Right atrium auricular region (tissue), 2 donors: ENCODE results near the gene LRRIQ3. TPM values are rescaled to one million over a fixed set of nuclear protein-coding genes. Genes with fewer than 3 reads are reported as not detected.
"Not testable (repeated sequence)": the region's sequence is repeated elsewhere in the genome, so short reads cannot be mapped to it uniquely, and the experiment has no call there.

Experiments used
- DNase-seq: peaks from one replicate; pipeline ENCODE4 v3.0.0-alpha.2; 2019; ENCODE audit warnings: low spot score
- H3K27ac ChIP-seq, 2 donors: fragments of 200-600 bp; sonication (generic); 1 replicate in 1 of 2; 2 replicates in 1 of 2; pipeline ENCODE4 v1.5.1; 2016 to 2019
- H3K27me3 ChIP-seq, 2 donors: fragments of 200-600 bp; sonication (generic); one replicate each; pipeline versions ENCODE4 v1.5.1 to v1.6.0; 2017 to 2019
- H3K36me3 ChIP-seq: fragments of 200-600 bp; sonication (generic); one replicate; pipeline ENCODE4 v1.5.1; 2016
- H3K4me1 ChIP-seq, 2 donors: fragments of 200-600 bp; sonication (generic); one replicate each; pipeline versions ENCODE4 v1.5.1 to v1.6.0; 2017 to 2019
- H3K4me3 ChIP-seq, 2 donors: fragments of 200-600 bp; sonication (generic); 1 replicate in 1 of 2; 2 replicates in 1 of 2; pipeline ENCODE4 v1.5.1; 2017 to 2019; ENCODE audit warnings: mild to moderate bottlenecking in 1 of 2, moderate library complexity in 1 of 2
- H3K9me3 ChIP-seq, 2 donors: fragments of 200-600 bp; sonication (generic); one replicate each; pipeline ENCODE4 v1.5.1; 2019
- CTCF ChIP-seq, 2 donors: fragments of 200-600 bp; sonication (generic); IDR thresholded peaks; one replicate each; pipeline ENCODE4 v1.5.1; 2019; ENCODE audit warnings: antibody characterized with exemption in 2 of 2
- total RNA-seq, 2 donors: library from RNA; depleted of rRNA; stranded (reverse); fragments of >200 nt; gene quantifications; one replicate each; pipeline ENCODE4 v1.1.0, GENCODE V29; 2016

LRRIQ3 gene
- total RNA-seq, 2 donors from 2014 or later, result 0.16 TPM; not detected in 1

DNA sequence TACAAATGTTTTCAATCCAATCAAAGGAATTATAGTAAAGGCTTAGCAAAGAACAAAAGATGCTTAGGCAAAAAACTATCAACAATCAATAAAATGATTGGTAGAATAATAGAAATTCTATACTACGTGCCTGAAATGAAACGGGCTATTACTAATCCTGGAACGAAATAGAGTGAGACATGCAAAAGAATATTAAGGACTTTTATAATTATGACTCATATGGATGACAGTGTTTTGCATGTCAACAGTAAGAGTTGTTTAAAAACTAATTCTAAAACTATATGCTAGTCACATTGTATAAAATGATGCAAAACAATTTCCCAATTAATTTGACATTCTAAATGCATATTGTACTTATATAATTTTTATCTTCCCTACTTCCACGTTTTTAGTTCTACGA is 35.6 kb downstream of the LRRIQ3 start:
- no peak overlapping the region for H3K27ac ChIP-seq
- no peaks in the 10 kb centered on the region for H3K36me3 ChIP-seq
- no peak overlapping the region for H3K4me3 ChIP-seq
- H3K9me3 ChIP-seq, result no peaks in the 10 kb centered on the region
- TF ChIP-seq CTCF (IDR thresholded peaks at IDR 0.05), result no peak
- H3K27me3 ChIP-seq, result no peaks in the 10 kb centered on the region
- no peaks in the 10 kb centered on the region for H3K4me1 ChIP-seq
- no peak for DNase-seq

DNA sequence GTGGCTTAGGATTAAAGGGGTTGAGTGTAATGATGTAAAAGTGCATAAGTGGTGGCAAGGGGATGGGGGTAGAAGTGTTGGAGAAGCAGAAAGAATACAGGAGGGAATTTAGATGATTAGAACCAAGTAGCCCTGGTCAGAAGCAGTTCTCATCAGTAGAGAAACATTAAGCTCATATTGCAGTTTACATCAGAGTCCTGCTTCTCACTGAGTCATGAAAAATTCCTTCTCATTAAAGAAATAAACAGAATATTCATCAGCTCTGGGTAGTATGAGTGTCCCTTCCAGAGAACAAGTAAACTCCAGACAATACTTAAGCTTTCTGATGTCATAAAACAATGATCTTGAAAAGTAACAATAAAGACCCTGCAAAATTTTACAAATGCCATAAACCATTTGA is 36.5 kb downstream of the LRRIQ3 start:
- no peak for DNase-seq
- H3K36me3 ChIP-seq, result no peaks in the 10 kb centered on the region

GRCh38 chr1:74160046-74160445 is 37.9 kb downstream of the LRRIQ3 start:
- H3K9me3 ChIP-seq, result no peaks in the 10 kb centered on the region
- no peak overlapping the region for H3K4me3 ChIP-seq
- no peaks in the 10 kb centered on the region for H3K4me1 ChIP-seq
- H3K36me3 ChIP-seq, result no peaks in the 10 kb centered on the region
- H3K27me3 ChIP-seq, result no peaks in the 10 kb centered on the region
- no peak overlapping the region for H3K27ac ChIP-seq
- DNase-seq, result no peak
- TF ChIP-seq CTCF (IDR thresholded peaks at IDR 0.05), result no peak

More for the DNA sequence above, 36.5 kb downstream of the LRRIQ3 start:
- Histone ChIP-seq H3K4me3 (no peak overlapping the region), H3K9me3 (no peaks in the 10 kb centered on the region), H3K4me1 (no peaks in the 10 kb centered on the region), H3K27ac (no peak overlapping the region), H3K27me3 (no peaks in the 10 kb centered on the region)
- TF ChIP-seq CTCF (IDR thresholded peaks at IDR 0.05), result no peak

GRCh38 chr1:74145086-74145485 is 52.9 kb downstream of the LRRIQ3 start:
- Histone ChIP-seq H3K27me3 (no peaks in the 10 kb centered on the region), H3K27ac (no peak overlapping the region), H3K9me3 (peaks cover 0 to 8% of the 10 kb centered on the region in 2 donors), H3K4me3 (no peak overlapping the region), H3K4me1 (no peaks in the 10 kb centered on the region), H3K36me3 (no peaks in the 10 kb centered on the region)
- no peak for TF ChIP-seq CTCF (IDR thresholded peaks at IDR 0.05)
- DNase-seq, result no peak

DNA sequence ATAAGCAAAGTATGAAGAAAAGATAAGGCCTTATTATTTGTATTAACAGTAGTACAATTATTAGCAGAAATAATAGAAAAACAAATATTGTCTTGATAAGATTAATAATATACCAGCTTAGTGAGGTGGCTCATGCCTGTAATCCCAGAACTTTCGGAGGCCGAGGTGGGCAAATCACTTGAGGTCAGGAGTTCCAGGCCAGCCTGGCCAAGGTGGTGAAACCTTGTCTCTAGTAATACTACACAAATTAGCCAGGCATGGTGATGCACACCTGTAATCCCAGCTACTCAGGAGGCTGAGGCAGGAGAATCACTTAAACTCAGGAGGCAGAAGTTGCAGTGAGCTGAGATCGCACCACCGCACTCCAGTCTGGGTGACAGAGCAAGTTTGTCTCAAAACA is 80.6 kb downstream of the LRRIQ3 start:
- not testable (repeated sequence) for H3K27ac ChIP-seq, H3K27me3 ChIP-seq, H3K4me1 ChIP-seq, H3K4me3 ChIP-seq, DNase-seq, H3K36me3 ChIP-seq, H3K9me3 ChIP-seq

- TF ChIP-seq CTCF (IDR thresholded peaks at IDR 0.05), result no peak
- H3K4me3 ChIP-seq, result no peak overlapping the region
- H3K36me3 ChIP-seq, result no peaks in the 10 kb centered on the region
- DNase-seq, result no peak
- no peaks in the 10 kb centered on the region for H3K9me3 ChIP-seq
- H3K4me1 ChIP-seq, result no peaks in the 10 kb centered on the region
- no peak overlapping the region for H3K27ac ChIP-seq
- H3K27me3 ChIP-seq, result no peaks in the 10 kb centered on the region
Measured at GRCh38 chr1:74113333-74113732, 84.6 kb downstream of the LRRIQ3 start.
